H1 (cell line): ENCODE results near the gene CNIH4. TPM values are rescaled to one million over a fixed set of nuclear protein-coding genes. Genes with fewer than 3 reads are reported as not detected.

ENCODE experiments used
- CTCF ChIA-PET: fragments of 300-600 bp; sonication (Branson Sonifier 250); formaldehyde crosslinking; loops from one replicate; lab custom pipeline; 2021; ENCODE audit not compliant: partially characterized antibody; lab: Charles Lee
- POLR2A ChIA-PET: fragments of 300-600 bp; sonication (Branson Sonifier 250); formaldehyde crosslinking; loops from one replicate; lab custom pipeline; 2021; ENCODE audit warnings: inconsistent platforms; ENCODE audit not compliant: partially characterized antibody; lab: Charles Lee
- DNase-seq, 2 experiments: peaks; one replicate each; pipeline versions ENCODE4 v3.0.0 to v3.0.0-alpha.2; 2010 to 2022; ENCODE audit warnings: low spot score in 2 of 2, low read depth in 1 of 2, mixed read lengths in 1 of 2
- FAIRE-seq: peaks from 2 replicates; lab custom pipeline; 2011; peaks lifted over from hg19 to GRCh38; lab: Jason Lieb, UNC
- H2AFZ ChIP-seq: 2 replicates; pipeline ENCODE4 v1.8.1; 2012; ENCODE audit warnings: low read length, inconsistent platforms
- H2AK5ac ChIP-seq: 2 replicates; pipeline ENCODE4 v1.6.1; 2013; ENCODE audit warnings: low read depth, low read length
- H2BK120ac ChIP-seq: replicated peaks from 2 replicates; pipeline ENCODE3; 2013; ENCODE audit warnings: low read depth, low read length, inconsistent platforms
- H2BK12ac ChIP-seq: 2 replicates; pipeline ENCODE4 v1.6.1; 2013; ENCODE audit warnings: low read depth, low read length
- H2BK15ac ChIP-seq: 2 replicates; pipeline ENCODE4 v1.6.1; 2013; ENCODE audit warnings: low read length
- H2BK20ac ChIP-seq: 2 replicates; pipeline ENCODE4 v1.6.1; 2013; ENCODE audit warnings: low read length
- H2BK5ac ChIP-seq: 2 replicates; pipeline ENCODE4 v1.6.1; 2013; ENCODE audit warnings: low read depth, low read length
- H3K14ac ChIP-seq: 2 replicates; pipeline ENCODE4 v1.6.1; 2013; ENCODE audit warnings: inconsistent platforms; ENCODE audit not compliant: insufficient read length
- H3K18ac ChIP-seq: 2 replicates; pipeline ENCODE4 v1.6.1; 2013; ENCODE audit warnings: low read length; ENCODE audit errors: extremely low read depth
- H3K23ac ChIP-seq: 2 replicates; pipeline ENCODE4 v1.6.1; 2013; ENCODE audit warnings: inconsistent platforms; ENCODE audit not compliant: insufficient read length
- H3K23me2 ChIP-seq: 2 replicates; pipeline ENCODE4 v1.6.1; 2013; ENCODE audit warnings: low read depth, low read length
- H3K27ac ChIP-seq: 2 replicates; pipeline ENCODE4 v1.6.1; 2011; ENCODE audit warnings: low read depth, low read length, inconsistent platforms
- H3K27me3 ChIP-seq, 4 experiments: replicated peaks in 1 of 4; 1 replicate in 1 of 4; 2 replicates in 3 of 4; pipeline versions ENCODE4 v1.6.1 to v1.8.1; 2011 to 2013; ENCODE audit warnings: low read length in 3 of 4, mild to moderate bottlenecking in 3 of 4, inconsistent platforms in 2 of 4, mixed read lengths in 2 of 4, moderate library complexity in 1 of 4; ENCODE audit not compliant: control insufficient read depth in 3 of 4, insufficient read depth in 3 of 4; ENCODE audit errors: extremely low read depth in 1 of 4
- H3K36me3 ChIP-seq, 4 experiments: 2 replicates each; pipeline versions ENCODE4 v1.6.1 to v1.8.1; 2011 to 2013; ENCODE audit warnings: mild to moderate bottlenecking in 4 of 4, low read length in 3 of 4, moderate library complexity in 2 of 4, control low read depth in 1 of 4, inconsistent platforms in 1 of 4; ENCODE audit not compliant: insufficient read depth in 4 of 4, control insufficient read depth in 2 of 4
- H3K4ac ChIP-seq: replicated peaks from 2 replicates; pipeline ENCODE3; 2013; ENCODE audit warnings: low read length, low read depth, mixed read lengths, inconsistent platforms; ENCODE audit not compliant: insufficient read length
- H3K4me1 ChIP-seq, 4 experiments: replicated peaks in 1 of 4; 1 replicate in 1 of 4; 2 replicates in 3 of 4; pipeline versions ENCODE4 v1.6.1 to v1.8.1; 2011 to 2013; ENCODE audit warnings: low read length in 3 of 4, inconsistent platforms in 2 of 4, mixed read lengths in 1 of 4; ENCODE audit not compliant: insufficient read depth in 4 of 4, control insufficient read depth in 3 of 4
- H3K4me2 ChIP-seq, 2 experiments: 2 replicates each; pipeline versions ENCODE4 v1.6.1 to v1.8.1; 2011 to 2013; ENCODE audit warnings: low read depth in 2 of 2, low read length in 2 of 2, control low read depth in 1 of 2, inconsistent platforms in 1 of 2, mild to moderate bottlenecking in 1 of 2; ENCODE audit not compliant: insufficient read depth in 1 of 2
- H3K4me3 ChIP-seq, 4 experiments: fragments of 200-600, 300-600 bp in 1 of 4; sonication (generic), shearing (Covaris generic), sonication (Bioruptor Twin) in 1 of 4; 2 replicates each; pipeline versions ENCODE4 v1.5.1 to v1.8.1; 2011 to 2016; ENCODE audit warnings: low read length in 4 of 4, low read depth in 3 of 4, control low read depth in 2 of 4, inconsistent platforms in 2 of 4, mild to moderate bottlenecking in 2 of 4, mixed read lengths in 1 of 4, moderate library complexity in 1 of 4; ENCODE audit not compliant: insufficient read depth in 2 of 4; ENCODE audit errors: extremely low read depth in 1 of 4
- H3K56ac ChIP-seq: replicated peaks from 2 replicates; pipeline ENCODE3; 2013; ENCODE audit warnings: low read depth, mild to moderate bottlenecking, mixed read lengths, low read length, inconsistent platforms; ENCODE audit not compliant: insufficient read length
- H3K79me1 ChIP-seq: 2 replicates; pipeline ENCODE4 v1.6.1; 2013; ENCODE audit warnings: low read depth, low read length, control low read depth
- H3K79me2 ChIP-seq, 2 experiments: 2 replicates each; pipeline versions ENCODE4 v1.6.1 to v1.8.1; 2012 to 2013; ENCODE audit warnings: low read length in 2 of 2, mild to moderate bottlenecking in 2 of 2, inconsistent platforms in 1 of 2; ENCODE audit not compliant: insufficient read depth in 2 of 2, control insufficient read depth in 1 of 2
- H3K9ac ChIP-seq, 4 experiments: replicated peaks in 1 of 4; 1 replicate in 1 of 4; 2 replicates in 3 of 4; pipeline versions ENCODE4 v1.6.1 to v1.8.1; 2011 to 2013; ENCODE audit warnings: low read depth in 3 of 4, low read length in 3 of 4, control low read depth in 2 of 4, mild to moderate bottlenecking in 2 of 4, moderate library complexity in 2 of 4, inconsistent platforms in 1 of 4; ENCODE audit errors: extremely low read depth in 1 of 4
- H3K9me3 ChIP-seq, 2 experiments: 2 replicates each; pipeline versions ENCODE4 v1.6.1 to v1.8.1; 2012 to 2013; ENCODE audit warnings: mild to moderate bottlenecking in 2 of 2, moderate library complexity in 2 of 2, control low read depth in 1 of 2, inconsistent platforms in 1 of 2, low read depth in 1 of 2, low read length in 1 of 2, mixed read lengths in 1 of 2; ENCODE audit not compliant: insufficient read depth in 2 of 2
- H4K20me1 ChIP-seq, 2 experiments: replicated peaks in 1 of 2; 2 replicates each; pipeline versions ENCODE3 to v1.8.1; 2011 to 2013; ENCODE audit warnings: inconsistent platforms in 2 of 2, low read length in 2 of 2, mild to moderate bottlenecking in 1 of 2; ENCODE audit not compliant: insufficient read depth in 2 of 2, control insufficient read depth in 1 of 2
- H4K5ac ChIP-seq: 2 replicates; pipeline ENCODE4 v1.6.1; 2013; ENCODE audit warnings: low read length, low read depth, mixed read lengths, inconsistent platforms; ENCODE audit not compliant: insufficient read length
- H4K8ac ChIP-seq: 2 replicates; pipeline ENCODE4 v1.8.0; 2013; ENCODE audit warnings: mild to moderate bottlenecking, moderate library complexity, low read length, inconsistent platforms; ENCODE audit not compliant: insufficient read depth; ENCODE audit errors: extremely low read depth
- H4K91ac ChIP-seq: replicated peaks from 2 replicates; pipeline ENCODE3; 2013; ENCODE audit warnings: low read length, mixed read lengths, inconsistent platforms; ENCODE audit not compliant: insufficient read length
- BACH1 ChIP-seq: IDR thresholded peaks from 2 replicates; pipeline ENCODE4 v1.6.1; 2012; ENCODE audit warnings: low read length, improper control_type of control experiment
- CBX5 ChIP-seq: fragments of 300-800, 300-1000 bp; sonication (generic); IDR thresholded peaks from 2 replicates; pipeline ENCODE4 v1.7.1; 2016; ENCODE audit warnings: antibody characterized with exemption, low read length, low read depth
- RFX5 ChIP-seq: IDR thresholded peaks from 2 replicates; pipeline ENCODE4 v1.6.1; 2011; ENCODE audit warnings: low read depth, low read length, improper control_type of control experiment, borderline replicate concordance
- SAP30 ChIP-seq: fragments of 300-600 bp; sonication (generic); IDR thresholded peaks from 2 replicates; pipeline ENCODE4 v1.7.1; 2012; ENCODE audit warnings: low read length, moderate library complexity, mild to moderate bottlenecking, inconsistent platforms; ENCODE audit not compliant: insufficient read depth, insufficient replicate concordance
- SP2 ChIP-seq: IDR thresholded peaks from 2 replicates; pipeline ENCODE4 v1.6.1; 2012; ENCODE audit warnings: mild to moderate bottlenecking, low read length, inconsistent platforms
- TBP ChIP-seq: IDR thresholded peaks from 2 replicates; pipeline ENCODE4 v1.6.1; 2011; ENCODE audit warnings: low read depth, low read length, improper control_type of control experiment
- TEAD4 ChIP-seq: IDR thresholded peaks from 2 replicates; pipeline ENCODE4 v1.6.1; 2012; ENCODE audit warnings: low read depth, low read length, inconsistent platforms, mixed read lengths
- WGBS, 2 experiments: shearing (Covaris generic) in 1 of 2; methylation state at CpG; one replicate each; pipeline versions ENCODE4 v1.1.6 to v1.1.7; 2013 to 2015; ENCODE audit warnings: low lambda C conversion rate in 2 of 2, mixed read lengths in 2 of 2, inconsistent platforms in 1 of 2, low coverage in 1 of 2, missing lambda C conversion rate in 1 of 2; ENCODE audit not compliant: insufficient replicate concordance in 2 of 2, insufficient coverage in 1 of 2, insufficient read length in 1 of 2; ENCODE audit errors: extremely low coverage in 1 of 2, missing lambda C conversion rate in 1 of 2; 5-methylcytosine and 5-hydroxymethylcytosine counted together
- polyA plus RNA-seq, 7 experiments: library from polyadenylated mRNA; depleted of rRNA in 3 of 7; stranded (reverse) in 5 of 7; unstranded in 2 of 7; fragments of >200 nt in 5 of 7; fragments of 200-250 nt in 2 of 7; gene quantifications; 1 replicate in 5 of 7; 2 replicates in 1 of 7; 4 replicates in 1 of 7; pipeline versions ENCODE4 v1.2.1 to v1.2.3, GENCODE V29; 2011 to 2013; ENCODE audit warnings: missing spikeins in 2 of 7, mixed read lengths in 2 of 7
- total RNA-seq: library from RNA; stranded (reverse); fragmentation: NEBNext Ultra II Directional; extraction: Animal tissue kit (Norgen Biotek cat#: 25700); gene quantifications from 2 replicates; pipeline ENCODE4 v1.2.1, GENCODE V29; 2021
- TF ChIP-seq, protein P1 (sequence below): IDR thresholded peaks from 2 replicates; pipeline ENCODE4 v1.6.1; 2012; ENCODE audit warnings: low read length, inconsistent platforms

CNIH4 gene
- total and polyA plus RNA-seq, 2 of the 8 experiments (the other 6 are each of a cell fraction or from before 2014, with no cell fraction given): 76.2 to 151 TPM

DNA sequence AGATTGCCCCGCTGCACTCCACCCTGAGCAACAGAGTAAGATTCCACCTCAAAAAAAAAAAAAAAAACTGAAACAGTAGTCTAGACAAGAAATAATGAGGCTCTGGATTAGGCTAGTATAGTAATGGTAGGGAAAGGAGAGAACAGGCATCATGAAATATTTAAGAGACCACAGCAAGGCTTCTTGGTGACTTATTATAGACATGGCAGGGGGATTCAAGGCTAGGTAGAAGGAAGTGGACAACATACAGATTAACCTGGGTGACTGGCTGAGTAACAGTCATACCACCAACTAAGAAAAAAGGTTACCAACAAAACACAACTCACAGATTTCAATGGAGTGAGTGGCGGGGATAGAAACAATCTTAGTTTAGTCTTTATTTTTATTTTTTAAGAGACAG is 35.0 kb upstream of the CNIH4 start:
- no peak overlapping the region for H3K27ac ChIP-seq
- no peak overlapping the region for H3K14ac ChIP-seq
- H2BK20ac ChIP-seq: no peak overlapping the region
- no peaks in the 10 kb centered on the region for H3K4me1 ChIP-seq
- no peak overlapping the region for H3K4me2 ChIP-seq
- H4K5ac ChIP-seq: no peak overlapping the region
- no peak overlapping the region for H4K91ac ChIP-seq
- no peak overlapping the region for H3K18ac ChIP-seq
- H3K79me1 ChIP-seq: no peaks in the 10 kb centered on the region
- no peak overlapping the region for H4K8ac ChIP-seq
- no peak overlapping the region for H2BK120ac ChIP-seq
- FAIRE-seq: no peak
- H3K9me3 ChIP-seq: no peaks in the 10 kb centered on the region
- H4K20me1 ChIP-seq: peaks cover 0 to 1% of the 10 kb centered on the region in 2 experiments
- peaks cover 0 to 40% of the 10 kb centered on the region in 2 experiments; a peak in 3 of 4 replicates for H3K79me2 ChIP-seq
- TF ChIP-seq TBP (no peak), CBX5 (no peak), SP2 (no peak), TEAD4 (no peak), BACH1 (no peak), RFX5 (no peak), SAP30 (no peak)
- TF ChIP-seq, protein P1, sequence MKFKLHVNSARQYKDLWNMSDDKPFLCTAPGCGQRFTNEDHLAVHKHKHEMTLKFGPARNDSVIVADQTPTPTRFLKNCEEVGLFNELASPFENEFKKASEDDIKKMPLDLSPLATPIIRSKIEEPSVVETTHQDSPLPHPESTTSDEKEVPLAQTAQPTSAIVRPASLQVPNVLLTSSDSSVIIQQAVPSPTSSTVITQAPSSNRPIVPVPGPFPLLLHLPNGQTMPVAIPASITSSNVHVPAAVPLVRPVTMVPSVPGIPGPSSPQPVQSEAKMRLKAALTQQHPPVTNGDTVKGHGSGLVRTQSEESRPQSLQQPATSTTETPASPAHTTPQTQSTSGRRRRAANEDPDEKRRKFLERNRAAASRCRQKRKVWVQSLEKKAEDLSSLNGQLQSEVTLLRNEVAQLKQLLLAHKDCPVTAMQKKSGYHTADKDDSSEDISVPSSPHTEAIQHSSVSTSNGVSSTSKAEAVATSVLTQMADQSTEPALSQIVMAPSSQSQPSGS: no peak
- DNase-seq: no peak
- H3K36me3 ChIP-seq: peaks cover under 1 to 13% (median 8%) of the 10 kb centered on the region in 4 experiments; a peak in 6 of 8 replicates
- no peak overlapping the region for H2BK12ac ChIP-seq
- POLR2A ChIA-PET: interaction anchor here (0.6 to 0.7 kb wide), 2 partner anchors 34 to 111 kb away, joined by 3 read pairs; no protein-coding TSS in a partner anchor
- H3K23ac ChIP-seq: no peak overlapping the region
- H3K56ac ChIP-seq: no peak overlapping the region
- 88% methylated on average over 2 of the region's 2 CpGs; no CpG with 5 or more reads in 1 of the 2 experiments for WGBS, 2 experiments
- no peak overlapping the region for H3K4ac ChIP-seq
- H2BK15ac ChIP-seq: no peak overlapping the region
- H3K4me3 ChIP-seq: no peak overlapping the region
- H2BK5ac ChIP-seq: no peak overlapping the region
- no peak overlapping the region for H3K9ac ChIP-seq
- no peak overlapping the region for H2AFZ ChIP-seq
- H3K23me2 ChIP-seq: no peaks in the 10 kb centered on the region; the same call in 1 of the 2 replicates
- CTCF ChIA-PET: no interaction called here
- H3K27me3 ChIP-seq: no peaks in the 10 kb centered on the region
- H2AK5ac ChIP-seq: no peak overlapping the region
